Measurements from ENCODE around the gene PGM1. TPM values are rescaled to one million over a fixed set of nuclear protein-coding genes. Genes with fewer than 3 reads are reported as not detected.

The PGM1 gene
- total RNA-seq, 3 donors from 2014 or later: 59.0 to 130 (median 80.1) TPM

DNA sequence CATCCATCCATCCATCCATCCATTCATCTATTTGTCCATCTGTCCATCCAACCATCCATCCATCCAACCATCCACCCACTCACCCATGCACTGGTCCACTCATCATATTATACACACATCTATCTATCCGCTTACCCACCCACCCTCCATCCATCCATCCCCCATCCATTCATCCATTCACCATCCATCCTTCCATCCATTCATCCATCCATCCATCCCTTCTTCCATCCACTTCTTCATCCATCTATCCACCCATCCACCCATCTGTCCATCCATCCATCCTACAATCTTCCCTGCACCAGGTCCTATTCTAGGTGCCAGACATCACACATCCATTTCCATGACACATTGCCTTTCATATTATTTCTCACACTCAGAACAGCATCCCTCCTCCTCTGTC lies 93.5 kb downstream of the PGM1 start:
- no peaks in the 10 kb centered on the region for H3K36me3 ChIP-seq
- DNase-seq (ENCODE audit: low spot score in 2 of 2): no peak
- intact Hi-C loops (cut with DNase I; ENCODE audit: low total_unique reads): loop anchor here (5.0 kb wide), 1 partner anchor 451 kb away; no protein-coding TSS in a partner anchor
- no peak for TF ChIP-seq CTCF (IDR thresholded peaks at IDR 0.05)
- no peak for TF ChIP-seq POLR2AphosphoS5 (IDR thresholded peaks at IDR 0.05)
- no peak for TF ChIP-seq POLR2A (IDR thresholded peaks at IDR 0.05)
- H3K4me3 ChIP-seq: no peak overlapping the region
- no peaks in the 10 kb centered on the region for H3K4me1 ChIP-seq
- no peaks in the 10 kb centered on the region for H3K27me3 ChIP-seq
- no peak overlapping the region for H3K27ac ChIP-seq
- no peaks in the 10 kb centered on the region for H3K9me3 ChIP-seq

DNA sequence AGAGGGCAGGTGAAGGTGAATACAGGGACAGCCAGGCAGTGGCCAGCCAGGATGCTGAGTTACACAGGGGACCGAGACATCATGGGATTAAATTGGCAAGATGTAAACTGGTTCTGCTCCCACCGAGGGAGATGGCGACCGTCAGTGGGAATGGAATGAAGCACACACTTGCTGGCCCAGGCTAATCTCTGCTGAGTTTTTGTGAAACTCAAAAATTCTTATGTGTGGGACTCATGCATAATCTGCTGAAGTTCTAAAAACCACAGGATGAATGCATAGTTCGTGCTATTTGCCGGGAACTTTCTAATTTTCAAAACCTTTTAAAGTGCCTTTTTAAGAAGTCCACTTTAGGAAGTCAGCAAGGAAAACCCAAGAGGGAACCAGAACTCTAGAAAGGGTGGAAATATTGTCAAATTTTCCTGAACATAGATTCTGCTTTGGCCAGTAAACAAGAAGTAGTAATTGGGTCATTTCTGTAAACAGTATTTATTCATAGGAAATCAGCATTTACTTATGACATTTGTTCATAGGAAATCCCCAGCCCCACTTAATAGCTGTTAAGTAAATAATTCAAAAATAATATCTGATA lies 95.2 kb downstream of the PGM1 start:
- H3K9me3 ChIP-seq: no peaks in the 10 kb centered on the region
- no peak for TF ChIP-seq POLR2A (IDR thresholded peaks at IDR 0.05)
- no peak for TF ChIP-seq POLR2AphosphoS5 (IDR thresholded peaks at IDR 0.05)
- TF ChIP-seq CTCF (IDR thresholded peaks at IDR 0.05): no peak
- H3K4me3 ChIP-seq: no peak overlapping the region
- DNase-seq (ENCODE audit: low spot score in 2 of 2): no peak
- intact Hi-C loops (cut with DNase I; ENCODE audit: low total_unique reads): loop anchor here (5.0 kb wide), 1 partner anchor 449 kb away; no protein-coding TSS in a partner anchor
- H3K36me3 ChIP-seq: no peaks in the 10 kb centered on the region
- H3K4me1 ChIP-seq: no peaks in the 10 kb centered on the region
- H3K27me3 ChIP-seq: no peaks in the 10 kb centered on the region
- H3K27ac ChIP-seq: no peak overlapping the region

DNA sequence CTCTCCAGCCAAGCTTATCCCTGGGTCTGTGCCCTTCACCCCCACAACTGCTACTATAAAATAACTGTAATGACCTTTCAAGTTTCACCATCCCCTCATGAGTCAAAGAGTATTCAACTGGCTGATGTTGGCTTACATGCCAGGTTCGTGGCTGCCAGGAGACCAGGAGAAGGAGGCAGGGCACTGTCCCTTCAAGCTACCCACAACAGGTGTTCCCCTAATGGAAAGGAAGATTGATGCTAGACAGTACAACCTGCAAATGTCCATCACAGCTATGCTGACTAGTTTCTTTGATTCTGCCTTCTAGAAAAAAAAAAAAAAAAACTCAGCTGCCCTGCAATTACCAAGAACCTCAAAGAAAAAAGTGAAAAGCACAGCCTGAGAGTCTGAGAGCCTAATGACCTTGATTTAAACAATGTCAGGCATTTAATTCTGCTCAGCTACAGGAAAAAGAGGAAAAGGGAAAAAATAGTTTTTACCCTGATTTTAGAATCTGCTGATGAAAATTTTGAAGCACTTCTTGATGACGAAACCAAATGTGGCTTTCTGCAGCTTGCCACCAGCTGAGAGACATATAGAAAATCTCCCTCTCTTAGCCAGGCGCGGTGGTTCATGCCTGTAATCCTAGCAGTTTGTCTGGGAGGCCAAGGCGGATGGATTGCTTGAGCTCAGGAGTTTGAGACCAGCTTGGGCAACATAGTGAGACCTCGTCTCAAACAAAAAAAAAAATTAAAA lies 97.9 kb downstream of the PGM1 start:
- Histone ChIP-seq H3K27ac (no peak overlapping the region), H3K36me3 (no peaks in the 10 kb centered on the region), H3K4me3 (no peak overlapping the region), H3K4me1 (no peaks in the 10 kb centered on the region), H3K9me3 (no peaks in the 10 kb centered on the region), H3K27me3 (no peaks in the 10 kb centered on the region)
- intact Hi-C loops (cut with DNase I; ENCODE audit: low total_unique reads): no loop called here
- no peak for DNase-seq (ENCODE audit: low spot score in 2 of 2)
- TF ChIP-seq POLR2A (IDR thresholded peaks at IDR 0.05): no peak
- TF ChIP-seq CTCF (IDR thresholded peaks at IDR 0.05): no peak

GRCh38 chr1:63691701-63692425 lies 98.7 kb downstream of the PGM1 start:
- intact Hi-C loops (cut with DNase I; ENCODE audit: low total_unique reads): no loop called here
- no peaks in the 10 kb centered on the region for H3K36me3 ChIP-seq
- no peak overlapping the region for H3K27ac ChIP-seq
- no peak overlapping the region for H3K4me3 ChIP-seq
- H3K27me3 ChIP-seq: no peaks in the 10 kb centered on the region
- peak in 1 of 2 donors; percentile 57 for DNase-seq (ENCODE audit: low spot score in 2 of 2)
- no peaks in the 10 kb centered on the region for H3K9me3 ChIP-seq
- H3K4me1 ChIP-seq: no peaks in the 10 kb centered on the region
- TF ChIP-seq POLR2AphosphoS5 (IDR thresholded peaks at IDR 0.05): peak in 2 of 3 donors; percentile 36 to 49
- TF ChIP-seq POLR2A (IDR thresholded peaks at IDR 0.05): no peak
- peak; percentile 48 to 80 (median 70) for TF ChIP-seq CTCF (IDR thresholded peaks at IDR 0.05)

Measured in breast epithelium (tissue), 4 donors.